Activated CD8-positive, alpha-beta memory T cell treated with anti-CD3 and anti-CD28 coated beads, Interleukin-2, amount 50 U/mL, for 1 hour (primary cell): ENCODE results near the gene DYSF.

Experiments used
- DNase-seq: peaks from one replicate; pipeline ENCODE4 v3.0.0-alpha.2; 2020; ENCODE audit errors: extremely low read depth

DYSF gene

GRCh38 chr2:71571945-71572344 lies 118.6 kb downstream of the DYSF start:
- DNase-seq: no peak

- no peak for DNase-seq
These were observed 122.6 kb downstream of the DYSF start for GRCh38 chr2:71575966-71576365.

- DNase-seq: no peak
These were observed 123.2 kb downstream of the DYSF start for GRCh38 chr2:71576541-71576940.

- no peak for DNase-seq
These were observed 123.8 kb downstream of the DYSF start for GRCh38 chr2:71577209-71577608.

GRCh38 chr2:71578767-71579342 lies 125.5 kb downstream of the DYSF start:
- DNase-seq: no peak

GRCh38 chr2:71581026-71581425 lies 127.7 kb downstream of the DYSF start:
- DNase-seq: no peak

GRCh38 chr2:71583876-71584275 lies 130.5 kb downstream of the DYSF start:
- no peak for DNase-seq

- no peak for DNase-seq
These were observed 133.1 kb downstream of the DYSF start for GRCh38 chr2:71586471-71586870.

- DNase-seq: no peak
These were observed 134.2 kb downstream of the DYSF start for GRCh38 chr2:71587509-71588073.

GRCh38 chr2:71588497-71589170 lies 135.3 kb downstream of the DYSF start:
- DNase-seq: no peak

- no peak for DNase-seq
These were observed 136.4 kb downstream of the DYSF start for GRCh38 chr2:71589763-71590162.

GRCh38 chr2:71591044-71591443 lies 137.7 kb downstream of the DYSF start:
- no peak for DNase-seq

GRCh38 chr2:71592181-71592711 lies 138.9 kb downstream of the DYSF start:
- DNase-seq: no peak

GRCh38 chr2:71595569-71595968 lies 142.2 kb downstream of the DYSF start:
- DNase-seq: no peak

GRCh38 chr2:71596011-71596410 lies 142.7 kb downstream of the DYSF start:
- no peak for DNase-seq

GRCh38 chr2:71597756-71598155 lies 144.4 kb downstream of the DYSF start:
- DNase-seq: no peak

GRCh38 chr2:71598526-71598925 lies 145.2 kb downstream of the DYSF start:
- DNase-seq: no peak

GRCh38 chr2:71599038-71599437 lies 145.7 kb downstream of the DYSF start:
- no peak for DNase-seq

- DNase-seq: no peak
These were observed 146.4 kb downstream of the DYSF start for GRCh38 chr2:71599646-71600236.

GRCh38 chr2:71600555-71600954 lies 147.2 kb downstream of the DYSF start:
- no peak for DNase-seq

GRCh38 chr2:71601136-71602114 lies 148.1 kb downstream of the DYSF start:
- no peak for DNase-seq

GRCh38 chr2:71602115-71602495 lies 148.7 kb downstream of the DYSF start:
- no peak for DNase-seq
